IMR-90 (cell line): ENCODE results near the gene FUT6. TPM values are rescaled to one million over a fixed set of nuclear protein-coding genes. Genes with fewer than 3 reads are reported as not detected.

Experiments
- ATAC-seq: fragments of 200-7000 bp; cut with Tn5 transposase; 2 replicates; pipeline ENCODE4 v1.9.1; 2020; ENCODE audit warnings: low read depth, mild to moderate bottlenecking, moderate library complexity
- BruUV-seq: library from RNA; stranded (reverse); fragments of 400-500 nt; replicated peaks from 2 replicates; lab custom pipeline; 2021; lab: Mats Ljungman, UMichigan
- CTCF ChIA-PET: fragments of 300-600 bp; formaldehyde crosslinking; extraction: SDS; loops from one replicate; lab custom pipeline; 2021; ENCODE audit warnings: antibody characterized with exemption; lab: Yijun Ruan, JAX
- POLR2A ChIA-PET: fragments of 300-600 bp; sonication (Branson Sonifier 250); formaldehyde crosslinking; loops from one replicate; lab custom pipeline; 2022; ENCODE audit warnings: antibody characterized with exemption; ENCODE audit not compliant: unreplicated experiment; lab: Charles Lee
- DNase-seq: peaks from one replicate; pipeline ENCODE4 v3.0.0; 2013
- H2AFZ ChIP-seq: replicated peaks from 2 replicates; pipeline ENCODE3; 2013; ENCODE audit warnings: low read length, mild to moderate bottlenecking; ENCODE audit not compliant: poor library complexity
- H2AK5ac ChIP-seq: 2 replicates; pipeline ENCODE4 v1.6.1; 2013; ENCODE audit warnings: low read depth, low read length, inconsistent platforms
- H2AK9ac ChIP-seq: replicated peaks from 2 replicates; pipeline ENCODE3; 2013; ENCODE audit warnings: mild to moderate bottlenecking, low read depth, low read length, moderate library complexity; ENCODE audit not compliant: poor library complexity
- H2BK120ac ChIP-seq: 2 replicates; pipeline ENCODE4 v1.6.1; 2013; ENCODE audit warnings: low read depth, low read length, inconsistent platforms
- H2BK15ac ChIP-seq: 3 replicates; pipeline ENCODE4 v1.6.1; 2013; ENCODE audit warnings: low read depth, low read length, inconsistent platforms
- H2BK20ac ChIP-seq: 2 replicates; pipeline ENCODE4 v1.6.1; 2013; ENCODE audit warnings: low read depth, mild to moderate bottlenecking, inconsistent platforms, low read length, moderate library complexity
- H2BK5ac ChIP-seq: 2 replicates; pipeline ENCODE4 v1.6.1; 2013; ENCODE audit warnings: mild to moderate bottlenecking, low read depth, low read length, inconsistent platforms; ENCODE audit not compliant: poor library complexity, severe bottlenecking
- H3K14ac ChIP-seq: replicated peaks from 2 replicates; pipeline ENCODE4 v1.6.1; 2013; ENCODE audit warnings: low read depth, low read length, inconsistent platforms
- H3K18ac ChIP-seq: 2 replicates; pipeline ENCODE4 v1.6.1; 2013; ENCODE audit warnings: low read depth, low read length, control low read depth
- H3K23ac ChIP-seq: 2 replicates; pipeline ENCODE4 v1.6.1; 2013; ENCODE audit warnings: low read depth, low read length, inconsistent platforms
- H3K27ac ChIP-seq: 2 replicates; pipeline ENCODE4 v1.5.1; 2013; ENCODE audit warnings: mild to moderate bottlenecking, control low read depth, low read length; ENCODE audit not compliant: insufficient read depth
- H3K27me3 ChIP-seq: 2 replicates; pipeline ENCODE4 v1.6.1; 2013; ENCODE audit warnings: low read length; ENCODE audit not compliant: control insufficient read depth, insufficient read depth
- H3K36me3 ChIP-seq: 2 replicates; pipeline ENCODE4 v1.6.1; 2013; ENCODE audit warnings: low read length, mixed read lengths; ENCODE audit not compliant: control insufficient read depth, insufficient read depth
- H3K4ac ChIP-seq: 2 replicates; pipeline ENCODE4 v1.6.1; 2013; ENCODE audit warnings: low read depth, low read length, inconsistent platforms
- H3K4me1 ChIP-seq: 2 replicates; pipeline ENCODE4 v1.6.1; 2013; ENCODE audit warnings: low read length, mixed read lengths; ENCODE audit not compliant: control insufficient read depth, insufficient read depth
- H3K4me2 ChIP-seq: 2 replicates; pipeline ENCODE4 v1.6.1; 2013; ENCODE audit warnings: low read depth, mild to moderate bottlenecking, control low read depth, low read length, moderate library complexity
- H3K4me3 ChIP-seq: 2 replicates; pipeline ENCODE4 v1.5.1; 2013; ENCODE audit warnings: low read depth, mild to moderate bottlenecking, control low read depth, low read length, moderate library complexity; ENCODE audit not compliant: insufficient read depth
- H3K56ac ChIP-seq: 2 replicates; pipeline ENCODE4 v1.6.1; 2013; ENCODE audit warnings: low read length, inconsistent platforms; ENCODE audit not compliant: insufficient read depth; ENCODE audit errors: extremely low read depth
- H3K79me1 ChIP-seq, 2 experiments: 2 replicates each; pipeline ENCODE4 v1.6.1; 2013; ENCODE audit warnings: low read length in 2 of 2, inconsistent platforms in 1 of 2, low read depth in 1 of 2
- H3K9ac ChIP-seq: 2 replicates; pipeline ENCODE4 v1.6.1; 2013; ENCODE audit warnings: low read depth, low read length, control low read depth
- H3K9me1 ChIP-seq: 2 replicates; pipeline ENCODE4 v1.6.1; 2013; ENCODE audit warnings: low read length, inconsistent platforms; ENCODE audit not compliant: insufficient read depth
- H3K9me3 ChIP-seq: 2 replicates; pipeline ENCODE4 v1.6.1; 2013; ENCODE audit warnings: low read length; ENCODE audit not compliant: control insufficient read depth, insufficient read depth
- H4K20me1 ChIP-seq: 2 replicates; pipeline ENCODE4 v1.6.1; 2013; ENCODE audit warnings: low read length, inconsistent platforms; ENCODE audit not compliant: insufficient read depth
- H4K5ac ChIP-seq: 2 replicates; pipeline ENCODE4 v1.6.1; 2013; ENCODE audit warnings: mild to moderate bottlenecking, low read depth, low read length, control low read depth
- H4K8ac ChIP-seq, 2 experiments: 2 replicates each; pipeline ENCODE4 v1.6.1; 2013; ENCODE audit warnings: low read depth in 2 of 2, low read length in 2 of 2, control low read depth in 1 of 2, inconsistent platforms in 1 of 2
- H4K91ac ChIP-seq: 2 replicates; pipeline ENCODE4 v1.6.1; 2013; ENCODE audit warnings: low read depth, low read length, inconsistent platforms; ENCODE audit not compliant: insufficient read depth
- BHLHE40 ChIP-seq: fragments of 150-350 bp; IDR thresholded peaks from 2 replicates; pipeline ENCODE4 v1.6.1; 2016; ENCODE audit warnings: mild to moderate bottlenecking, low read depth, low read length
- CEBPB ChIP-seq: IDR thresholded peaks from 2 replicates; pipeline ENCODE4 v1.6.1; 2012; ENCODE audit warnings: low read depth, low read length, improper control_type of control experiment
- MXI1 ChIP-seq: IDR thresholded peaks from 2 replicates; pipeline ENCODE4 v1.6.1; 2012; ENCODE audit warnings: low read depth, mild to moderate bottlenecking, low read length, moderate library complexity, borderline replicate concordance
- NFE2L2 ChIP-seq: fragments of 150-350 bp; IDR thresholded peaks from 2 replicates; pipeline ENCODE4 v1.6.1; 2016; ENCODE audit warnings: low read depth, mild to moderate bottlenecking, low read length
- RCOR1 ChIP-seq: IDR thresholded peaks from 2 replicates; pipeline ENCODE4 v1.6.1; 2012; ENCODE audit warnings: mild to moderate bottlenecking, low read length, improper control_type of control experiment; ENCODE audit not compliant: insufficient replicate concordance
- SMC3 ChIP-seq: fragments of 150-350 bp; IDR thresholded peaks from 2 replicates; pipeline ENCODE4 v1.6.1; 2016; ENCODE audit warnings: low read depth, mild to moderate bottlenecking, antibody characterized with exemption, low read length, moderate library complexity
- WGBS, 2 experiments: methylation state at CpG; one replicate each; pipeline versions ENCODE4 v1.1.5 to v1.1.7; 2013; ENCODE audit warnings: missing lambda C conversion rate in 2 of 2; ENCODE audit not compliant: insufficient read length in 1 of 2; ENCODE audit errors: extremely low coverage in 2 of 2; 5-methylcytosine and 5-hydroxymethylcytosine counted together
- dilution Hi-C: fragments of 300-500 bp; cut with HindIII; formaldehyde crosslinking; loops from one replicate; pipeline ENCODE4 v1.14.3; 2018; ENCODE audit warnings: low sequenced_read_pairs; ENCODE audit not compliant: unreplicated experiment
- in situ Hi-C: fragments of 300-500 bp; cut with MboI; formaldehyde crosslinking; loops from 3 replicates; pipeline ENCODE4 v1.14.3; 2019; ENCODE audit warnings: low sequenced_read_pairs, inconsistent platforms, mixed read lengths
- intact Hi-C: fragments of 100-400 bp; cut with micrococcal nuclease; formaldehyde crosslinking; loops from 2 replicates; pipeline ENCODE4 v1.10.0; 2022
- polyA plus RNA-seq, 3 experiments: library from polyadenylated mRNA; depleted of rRNA; stranded (reverse); fragments of >200 nt; gene quantifications; 2 replicates each; pipeline ENCODE4 v1.2.3, GENCODE V29; 2012; ENCODE audit warnings: low replicate concordance in 1 of 3
- total RNA-seq: library from RNA; depleted of rRNA; stranded (reverse); fragments of >200 nt; gene quantifications from 2 replicates; pipeline ENCODE4 v1.2.3, GENCODE V29; 2012
- TF ChIP-seq, protein P1 (sequence below): conservative IDR thresholded peaks from 2 replicates; pipeline ENCODE4 v1.5.1; 2012; ENCODE audit warnings: mild to moderate bottlenecking, low read depth, low read length, improper control_type of control experiment
- TF ChIP-seq, protein P2 (sequence below): fragments of 150-350 bp; IDR thresholded peaks from 2 replicates; pipeline ENCODE4 v1.6.1; 2016; ENCODE audit warnings: low read depth, mild to moderate bottlenecking, low read length, moderate library complexity, borderline replicate concordance

The FUT6 gene
- total and polyA plus RNA-seq, 2 of the 4 experiments (the other 2 are of a cell fraction) = not detected

DNA sequence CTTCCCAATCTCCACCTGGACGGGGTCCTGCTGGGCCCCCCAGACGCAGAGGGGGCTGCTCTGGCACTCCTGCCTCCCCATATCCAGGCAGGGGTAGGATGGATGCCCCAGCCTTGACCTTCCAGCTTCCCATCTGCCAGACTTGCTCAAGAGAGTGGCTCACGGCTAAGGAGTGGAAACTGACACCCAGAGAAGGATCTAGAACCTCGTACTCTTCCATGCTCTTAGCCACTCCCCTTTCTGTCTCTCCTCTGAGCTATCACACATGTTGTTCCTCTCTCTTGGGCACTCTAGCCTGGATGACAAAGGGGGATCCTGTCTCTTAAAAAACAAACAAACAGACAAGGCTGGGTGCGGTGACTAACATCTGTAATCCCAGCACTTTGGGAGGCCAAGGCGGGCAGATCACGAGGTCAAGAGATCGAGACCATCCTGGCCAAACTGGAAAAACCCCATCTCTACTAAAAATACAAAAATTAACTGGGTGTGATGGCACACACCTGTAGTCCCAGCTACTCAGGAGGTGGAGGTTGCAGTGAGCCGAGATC is 43.0 kb upstream of the FUT6 start:
- H2BK120ac ChIP-seq = peak overlapping the region; percentile 16
- no peak overlapping the region for H3K56ac ChIP-seq
- peak overlapping the region; percentile 31 for H4K91ac ChIP-seq
- H3K4ac ChIP-seq = peak overlapping the region; percentile 60
- H3K27ac ChIP-seq = no peak overlapping the region
- H3K9me3 ChIP-seq = no peaks in the 10 kb centered on the region
- 33% methylated on average over 1 of the region's 9 CpGs; no CpG with 5 or more reads in 1 of the 2 experiments for WGBS, 2 experiments
- peak overlapping the region; percentile 36; the same call in 1 of the 2 replicates for H2AK5ac ChIP-seq
- intact Hi-C loops (no loop called here), in situ Hi-C loops (no loop called here), dilution Hi-C loops (no loop called here)
- H2AK9ac ChIP-seq = no peak overlapping the region
- no peak overlapping the region for H2BK5ac ChIP-seq
- peaks cover 5% of the 10 kb centered on the region; the same call in 1 of the 2 replicates for H3K9me1 ChIP-seq
- H3K14ac ChIP-seq = 0 out of 2 replicates have a peak overlapping the region, but pooled peaks have one; percentile 15
- H3K4me2 ChIP-seq = no peak overlapping the region
- BruUV-seq = no TSS peak
- ChIA-PET POLR2A (no interaction called here), CTCF (interaction anchor here (0.5 kb wide), 1 partner anchor 62 kb away, joined by 3 read pairs; no protein-coding TSS in a partner anchor)
- H3K27me3 ChIP-seq = no peaks in the 10 kb centered on the region
- DNase-seq (no peak), ATAC-seq (peak; percentile 22; the same call in 1 of the 2 replicates)
- H2BK20ac ChIP-seq = peak overlapping the region; percentile 74
- peak overlapping the region; percentile 56 for H2AFZ ChIP-seq
- H4K8ac ChIP-seq = no peak overlapping the region
- no peaks in the 10 kb centered on the region for H3K79me1 ChIP-seq
- no peak overlapping the region for H3K18ac ChIP-seq
- no peak overlapping the region for H4K5ac ChIP-seq
- H2BK15ac ChIP-seq = peak overlapping the region; percentile 12; the same call in 2 of the 3 replicates
- TF ChIP-seq CEBPB (no peak), BHLHE40 (no peak), SMC3 (no peak), MXI1 (no peak), NFE2L2 (no peak), RCOR1 (no peak)
- TF ChIP-seq, protein P1, sequence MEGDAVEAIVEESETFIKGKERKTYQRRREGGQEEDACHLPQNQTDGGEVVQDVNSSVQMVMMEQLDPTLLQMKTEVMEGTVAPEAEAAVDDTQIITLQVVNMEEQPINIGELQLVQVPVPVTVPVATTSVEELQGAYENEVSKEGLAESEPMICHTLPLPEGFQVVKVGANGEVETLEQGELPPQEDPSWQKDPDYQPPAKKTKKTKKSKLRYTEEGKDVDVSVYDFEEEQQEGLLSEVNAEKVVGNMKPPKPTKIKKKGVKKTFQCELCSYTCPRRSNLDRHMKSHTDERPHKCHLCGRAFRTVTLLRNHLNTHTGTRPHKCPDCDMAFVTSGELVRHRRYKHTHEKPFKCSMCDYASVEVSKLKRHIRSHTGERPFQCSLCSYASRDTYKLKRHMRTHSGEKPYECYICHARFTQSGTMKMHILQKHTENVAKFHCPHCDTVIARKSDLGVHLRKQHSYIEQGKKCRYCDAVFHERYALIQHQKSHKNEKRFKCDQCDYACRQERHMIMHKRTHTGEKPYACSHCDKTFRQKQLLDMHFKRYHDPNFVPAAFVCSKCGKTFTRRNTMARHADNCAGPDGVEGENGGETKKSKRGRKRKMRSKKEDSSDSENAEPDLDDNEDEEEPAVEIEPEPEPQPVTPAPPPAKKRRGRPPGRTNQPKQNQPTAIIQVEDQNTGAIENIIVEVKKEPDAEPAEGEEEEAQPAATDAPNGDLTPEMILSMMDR = no peak
- TF ChIP-seq, protein P2, sequence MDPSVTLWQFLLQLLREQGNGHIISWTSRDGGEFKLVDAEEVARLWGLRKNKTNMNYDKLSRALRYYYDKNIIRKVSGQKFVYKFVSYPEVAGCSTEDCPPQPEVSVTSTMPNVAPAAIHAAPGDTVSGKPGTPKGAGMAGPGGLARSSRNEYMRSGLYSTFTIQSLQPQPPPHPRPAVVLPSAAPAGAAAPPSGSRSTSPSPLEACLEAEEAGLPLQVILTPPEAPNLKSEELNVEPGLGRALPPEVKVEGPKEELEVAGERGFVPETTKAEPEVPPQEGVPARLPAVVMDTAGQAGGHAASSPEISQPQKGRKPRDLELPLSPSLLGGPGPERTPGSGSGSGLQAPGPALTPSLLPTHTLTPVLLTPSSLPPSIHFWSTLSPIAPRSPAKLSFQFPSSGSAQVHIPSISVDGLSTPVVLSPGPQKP = no peak
- no peak overlapping the region for H3K4me3 ChIP-seq
- no peaks in the 10 kb centered on the region for H3K36me3 ChIP-seq
- no peak overlapping the region for H3K23ac ChIP-seq
- no peaks in the 10 kb centered on the region for H4K20me1 ChIP-seq
- H3K4me1 ChIP-seq = peaks cover 13% of the 10 kb centered on the region
- H3K9ac ChIP-seq = no peak overlapping the region
